GM12878 (cell line): ENCODE measurements around the gene GZMM. TPM values are rescaled to one million over a fixed set of nuclear protein-coding genes. Genes with fewer than 3 reads are reported as not detected.

ENCODE experiments used
- ATAC-seq: fragments of 200-7000 bp; cut with Tn5 transposase; 3 replicates; pipeline ENCODE4 v1.9.1; 2020; ENCODE audit warnings: mild to moderate bottlenecking, moderate library complexity
- BruUV-seq: library from RNA; stranded (reverse); fragments of 400-500 nt; replicated peaks from 2 replicates; lab custom pipeline; 2021; lab: Mats Ljungman, UMichigan
- CTCF ChIA-PET: fragments of 300-600 bp; sonication (Branson Sonifier 250); formaldehyde crosslinking; extraction: SDS; loops from one replicate; lab custom pipeline; 2021; ENCODE audit warnings: inconsistent platforms; lab: Yijun Ruan, JAX
- POLR2A ChIA-PET: fragments of 350-600 bp; formaldehyde crosslinking; extraction: SDS; loops from one replicate; lab custom pipeline; 2021; ENCODE audit warnings: inconsistent platforms; lab: Charles Lee
- RAD21 ChIA-PET: fragments of 300-600 bp; sonication (Branson Sonifier 250); formaldehyde crosslinking; loops from one replicate; lab custom pipeline; 2023; ENCODE audit warnings: antibody characterized with exemption; ENCODE audit not compliant: unreplicated experiment; lab: Charles Lee
- SMC1A ChIA-PET: fragments of 300-600 bp; sonication (Branson Sonifier 250); formaldehyde crosslinking; loops from one replicate; lab custom pipeline; 2023; ENCODE audit not compliant: unreplicated experiment, uncharacterized antibody; lab: Charles Lee
- DNase-seq: peaks from one replicate; pipeline ENCODE4 v3.0.0-alpha.2; 2011; ENCODE audit warnings: low read depth, low spot score
- FAIRE-seq: peaks from 3 replicates; lab custom pipeline; 2011; peaks lifted over from hg19 to GRCh38; lab: Jason Lieb, UNC
- H2AFZ ChIP-seq: 2 replicates; pipeline ENCODE4 v1.6.0; 2011; ENCODE audit warnings: low read depth, low read length, control low read depth; ENCODE audit not compliant: control insufficient read depth
- H3K27ac ChIP-seq: 2 replicates; pipeline ENCODE4 v1.5.1; 2011; ENCODE audit warnings: control low read depth; ENCODE audit not compliant: control insufficient read depth, insufficient read depth
- H3K27me3 ChIP-seq, 2 experiments: replicated peaks in 1 of 2; 2 replicates each; pipeline versions ENCODE4 v1.6.0 to v1.6.1; 2011; ENCODE audit warnings: low read length in 1 of 2; ENCODE audit not compliant: control insufficient read depth in 2 of 2, insufficient read depth in 2 of 2
- H3K36me3 ChIP-seq, 2 experiments: 2 replicates each; pipeline ENCODE4 v1.5.1; 2011; ENCODE audit warnings: low read length in 1 of 2; ENCODE audit not compliant: control insufficient read depth in 2 of 2, insufficient read depth in 2 of 2
- H3K4me1 ChIP-seq: 2 replicates; pipeline ENCODE4 v1.6.1; 2011; ENCODE audit warnings: mild to moderate bottlenecking, low read length, moderate library complexity, mixed read lengths; ENCODE audit not compliant: control insufficient read depth, insufficient read depth
- H3K4me2 ChIP-seq: 2 replicates; pipeline ENCODE4 v1.6.0; 2011; ENCODE audit warnings: control low read depth; ENCODE audit not compliant: control insufficient read depth, insufficient read depth
- H3K4me3 ChIP-seq: fragments of 200-600 bp; sonication (generic); 2 replicates; pipeline ENCODE4 v1.5.1; 2016
- H3K79me2 ChIP-seq: 2 replicates; pipeline ENCODE4 v1.6.0; 2011; ENCODE audit warnings: low read length; ENCODE audit not compliant: control insufficient read depth, insufficient read depth
- H3K9ac ChIP-seq: 2 replicates; pipeline ENCODE4 v1.8.0; 2011; ENCODE audit warnings: low read length, control low read depth, mixed read lengths; ENCODE audit not compliant: control insufficient read depth, insufficient read depth
- H3K9me3 ChIP-seq: replicated peaks from 3 replicates; pipeline ENCODE4 v1.5.1; 2011; ENCODE audit warnings: mild to moderate bottlenecking, low read length; ENCODE audit not compliant: control insufficient read depth, insufficient read depth
- H4K20me1 ChIP-seq: 2 replicates; pipeline ENCODE4 v1.6.0; 2011; ENCODE audit not compliant: control insufficient read depth, insufficient read depth
- EED ChIP-seq: sonication (generic); IDR thresholded peaks from 2 replicates; pipeline ENCODE4 v1.6.1; 2016; ENCODE audit warnings: antibody characterized with exemption, low read depth
- ETV6 ChIP-seq, 2 experiments: fragments of 450-650 bp in 1 of 2; IDR thresholded peaks in 1 of 2; conservative IDR thresholded peaks in 1 of 2; 2 replicates each; pipeline ENCODE4 v1.6.1; 2014; ENCODE audit warnings: antibody characterized with exemption in 1 of 2, borderline replicate concordance in 1 of 2, low read depth in 1 of 2, mild to moderate bottlenecking in 1 of 2, moderate library complexity in 1 of 2
- SMC3 ChIP-seq: IDR thresholded peaks from 2 replicates; pipeline ENCODE4 v1.6.1; 2011; ENCODE audit warnings: low read length, improper control_type of control experiment, borderline replicate concordance
- SP1 ChIP-seq: IDR thresholded peaks from one replicate; pipeline ENCODE4 v1.6.1; 2011; ENCODE audit warnings: low read depth, low read length
- STAT1 ChIP-seq: fragments of 450-650 bp; conservative IDR thresholded peaks from 2 replicates; pipeline ENCODE4 v1.6.1; 2014; ENCODE audit warnings: antibody characterized with exemption, mild to moderate bottlenecking
- SUZ12 ChIP-seq: fragments of 200-600 bp; sonication (generic); IDR thresholded peaks from one replicate; pipeline ENCODE4 v1.6.1; 2018; ENCODE audit warnings: antibody characterized with exemption, mild to moderate bottlenecking; ENCODE audit not compliant: unreplicated experiment
- TCF7 ChIP-seq: IDR thresholded peaks from 2 replicates; pipeline ENCODE4 v1.6.1; 2014; ENCODE audit warnings: antibody characterized with exemption, borderline replicate concordance
- WGBS: methylation state at CpG from one replicate; pipeline ENCODE4 v1.1.6; 2016; ENCODE audit warnings: low lambda C conversion rate; ENCODE audit not compliant: insufficient replicate concordance, insufficient coverage; ENCODE audit errors: missing lambda C conversion rate; 5-methylcytosine and 5-hydroxymethylcytosine counted together
- in situ Hi-C: fragments of 300-500 bp; cut with MboI; formaldehyde crosslinking; loops from 9 replicates; pipeline ENCODE4 v1.14.3; 2018; ENCODE audit warnings: mixed read lengths
- intact Hi-C: fragments of 100-400 bp; cut with micrococcal nuclease; formaldehyde crosslinking; loops from one replicate; pipeline ENCODE4 v1.14.2; 2022; ENCODE audit not compliant: unreplicated experiment
- polyA plus RNA-seq, 11 experiments: library from polyadenylated mRNA; depleted of rRNA in 4 of 11; unstranded in 6 of 11; stranded (reverse) in 5 of 11; fragments of >200 nt; fragmentation: Nextera tagmentation in 4 of 11; fragmentation: Illumina TruSeq in 1 of 11; extraction: Ambion mirVana in 4 of 11; extraction: Trizol in 1 of 11; gene quantifications; 1 replicate in 1 of 11; 2 replicates in 10 of 11; pipeline versions ENCODE4 v1.2.1 to v1.2.3, GENCODE V29; 2011 to 2016; ENCODE audit warnings: inconsistent platforms in 2 of 11, missing spikeins in 2 of 11, low read depth in 1 of 11
- total RNA-seq, 4 experiments: library from RNA; depleted of rRNA in 3 of 4; stranded (reverse); fragments of >200 nt in 3 of 4; fragmentation: Illumina TruSeq in 1 of 4; extraction: Trizol in 1 of 4; gene quantifications; 2 replicates each; pipeline versions ENCODE4 v1.2.1 to v1.2.3, GENCODE V29; 2013 to 2021
- TF ChIP-seq, protein P1 (sequence below): fragments of 150-350 bp; IDR thresholded peaks from 2 replicates; pipeline ENCODE4 v1.6.1; 2014; ENCODE audit warnings: mild to moderate bottlenecking, low read depth, low read length
- TF ChIP-seq, protein P2 (sequence below): IDR thresholded peaks from 2 replicates; pipeline ENCODE4 v1.6.1; 2011; ENCODE audit warnings: borderline replicate concordance, low read depth, mild to moderate bottlenecking, moderate library complexity, mixed read lengths, low read length; ENCODE audit not compliant: insufficient read depth; ENCODE audit errors: extremely low read length

GZMM gene
- total and polyA plus RNA-seq, 10 of the 15 experiments (the other 5 are each of a cell fraction or from before 2014, with no cell fraction given) = 0.09 to 0.48 (median 0.23) TPM; not detected in 7

DNA sequence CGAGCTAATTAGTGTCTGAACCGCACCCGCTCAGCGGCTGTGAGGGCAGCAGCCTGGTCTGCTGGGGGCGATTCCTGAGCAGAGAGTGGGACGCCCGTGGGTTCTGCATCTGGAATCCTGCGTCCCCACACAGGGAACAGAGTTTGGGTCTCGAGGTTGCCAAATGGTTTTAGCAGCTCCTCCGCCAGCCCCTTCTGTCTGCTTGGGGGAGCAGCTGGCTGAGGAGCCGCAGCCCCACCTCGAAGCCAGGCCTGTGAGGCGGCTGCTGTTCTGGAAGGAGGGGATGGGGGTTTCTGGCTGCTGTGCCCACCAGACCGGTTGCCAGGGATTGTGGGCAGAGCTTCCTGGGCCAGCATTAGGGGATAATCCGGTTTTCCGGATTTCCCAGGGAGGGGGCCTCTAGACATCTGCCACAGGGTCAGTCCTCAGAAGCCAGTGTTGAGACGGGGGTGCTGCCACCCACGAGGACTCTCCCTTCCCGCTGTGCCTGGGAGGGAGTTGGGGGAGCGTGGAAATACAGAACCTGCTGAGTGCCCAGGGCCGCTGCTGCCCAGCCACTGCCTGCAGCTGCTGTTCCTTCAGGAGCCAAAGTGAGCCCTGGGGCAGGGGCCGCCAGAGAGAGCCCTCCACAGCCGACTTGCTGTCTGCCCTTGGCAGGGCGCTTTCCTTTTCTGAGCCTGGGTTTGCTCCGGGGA lies 10.3 kb upstream of the GZMM start:
- Histone ChIP-seq H3K9me3 (no peaks in the 10 kb centered on the region; the same call in 2 of the 3 replicates), H3K79me2 (peaks cover 27% of the 10 kb centered on the region), H3K4me1 (peaks cover 8% of the 10 kb centered on the region), H3K4me3 (peak overlapping the region; percentile 97), H3K36me3 (peaks cover 0 to 5% of the 10 kb centered on the region in 2 experiments; a peak in 3 of 4 replicates), H3K4me2 (peak overlapping the region; percentile 77), H4K20me1 (no peaks in the 10 kb centered on the region), H2AFZ (peak overlapping the region; percentile 59; the same call in 1 of the 2 replicates), H3K27me3 (no peaks in the 10 kb centered on the region)
- WGBS = 60% methylated on average over 24 of the region's 25 CpGs
- DNase-seq (no peak), FAIRE-seq (peak; percentile 7)
- intact Hi-C loops = loop anchor here (5.0 kb wide), 1 partner anchor 39 kb away; the partner anchor contains the start of gene BSG
- ChIA-PET CTCF (interaction anchor here (1.1 to 7.4 kb wide), 4 partner anchors 9 to 45 kb away, joined by 3 to 42 read pairs (median 12); partner anchors contain the start of gene TPGS1), RAD21 (interaction anchor here (2.1 to 2.4 kb wide), 3 partner anchors 23 to 41 kb away, joined by 7 to 17 read pairs (median 10); no protein-coding TSS in a partner anchor), SMC1A (interaction anchor here (2.6 to 2.9 kb wide), 2 partner anchors 22 to 41 kb away, joined by 14 to 20 read pairs; no protein-coding TSS in a partner anchor), POLR2A (interaction anchor here (0.5 to 1.0 kb wide), 2 partner anchors 23 to 911 kb away, joined by 3 read pairs; no protein-coding TSS in a partner anchor)
- BruUV-seq = TSS peak; percentile 59
- in situ Hi-C loops = no loop called here
- TF ChIP-seq STAT1 = no peak
- TF ChIP-seq TCF7 = no peak
- TF ChIP-seq ETV6 (conservative IDR thresholded peaks at IDR 0.05 in 1 of 2, IDR thresholded peaks at IDR 0.05 in 1 of 2; ENCODE audit: borderline replicate concordance in 1 of 2, low read depth in 1 of 2) = no peak
- TF ChIP-seq SUZ12 = no peak
- TF ChIP-seq SMC3 = no peak
- no peak for TF ChIP-seq EED
- TF ChIP-seq, protein P1, sequence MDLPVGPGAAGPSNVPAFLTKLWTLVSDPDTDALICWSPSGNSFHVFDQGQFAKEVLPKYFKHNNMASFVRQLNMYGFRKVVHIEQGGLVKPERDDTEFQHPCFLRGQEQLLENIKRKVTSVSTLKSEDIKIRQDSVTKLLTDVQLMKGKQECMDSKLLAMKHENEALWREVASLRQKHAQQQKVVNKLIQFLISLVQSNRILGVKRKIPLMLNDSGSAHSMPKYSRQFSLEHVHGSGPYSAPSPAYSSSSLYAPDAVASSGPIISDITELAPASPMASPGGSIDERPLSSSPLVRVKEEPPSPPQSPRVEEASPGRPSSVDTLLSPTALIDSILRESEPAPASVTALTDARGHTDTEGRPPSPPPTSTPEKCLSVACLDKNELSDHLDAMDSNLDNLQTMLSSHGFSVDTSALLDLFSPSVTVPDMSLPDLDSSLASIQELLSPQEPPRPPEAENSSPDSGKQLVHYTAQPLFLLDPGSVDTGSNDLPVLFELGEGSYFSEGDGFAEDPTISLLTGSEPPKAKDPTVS = no peak
- no peak for TF ChIP-seq SP1
- TF ChIP-seq, protein P2, sequence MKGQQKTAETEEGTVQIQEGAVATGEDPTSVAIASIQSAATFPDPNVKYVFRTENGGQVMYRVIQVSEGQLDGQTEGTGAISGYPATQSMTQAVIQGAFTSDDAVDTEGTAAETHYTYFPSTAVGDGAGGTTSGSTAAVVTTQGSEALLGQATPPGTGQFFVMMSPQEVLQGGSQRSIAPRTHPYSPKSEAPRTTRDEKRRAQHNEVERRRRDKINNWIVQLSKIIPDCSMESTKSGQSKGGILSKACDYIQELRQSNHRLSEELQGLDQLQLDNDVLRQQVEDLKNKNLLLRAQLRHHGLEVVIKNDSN = no peak
- TF ChIP-seq, all 136 proteins: peak for 0
- ATAC-seq = no peak
- peak overlapping the region; percentile 47 for H3K27ac ChIP-seq
- peak overlapping the region; percentile 88 for H3K9ac ChIP-seq
